Thoracic aorta (tissue), 2 donors: Measurements from ENCODE around the gene ASTN2. TPM values are rescaled to one million over a fixed set of nuclear protein-coding genes. Genes with fewer than 3 reads are reported as not detected.

Experiments
- ATAC-seq: fragments of 150-250 bp; one replicate; pipeline ENCODE4 v1.8.0; 2017; ENCODE audit warnings: low read depth; ENCODE audit not compliant: insufficient number of reproducible peaks, low FRiP score
- DNase-seq: peaks from one replicate; pipeline ENCODE4 v3.0.0-alpha.2; 2020; ENCODE audit warnings: low spot score
- H3K27ac ChIP-seq, 2 donors: fragments of 200-600 bp; sonication (generic); 1 replicate in 1 of 2; 2 replicates in 1 of 2; pipeline ENCODE4 v1.5.1; 2016; ENCODE audit warnings: mild to moderate bottlenecking in 2 of 2, moderate library complexity in 2 of 2
- H3K27me3 ChIP-seq: fragments of 200-600 bp; sonication (generic); replicated peaks from 2 replicates; pipeline ENCODE4 v1.6.0; 2016; ENCODE audit warnings: mild to moderate bottlenecking; ENCODE audit not compliant: insufficient read depth
- H3K36me3 ChIP-seq: fragments of 200-600 bp; sonication (generic); one replicate; pipeline ENCODE4 v1.5.1; 2016
- H3K4me1 ChIP-seq, 2 donors: fragments of 200-600 bp; sonication (generic); 1 replicate in 1 of 2; 2 replicates in 1 of 2; pipeline versions ENCODE4 v1.5.1 to v1.6.0; 2016; ENCODE audit warnings: low read depth in 2 of 2, mild to moderate bottlenecking in 1 of 2; ENCODE audit not compliant: control insufficient read depth in 1 of 2
- H3K4me3 ChIP-seq: fragments of 200-600 bp; sonication (generic); 2 replicates; pipeline ENCODE4 v1.5.1; 2016; ENCODE audit warnings: mild to moderate bottlenecking
- H3K9me3 ChIP-seq: fragments of 200-600 bp; sonication (generic); 2 replicates; pipeline ENCODE4 v1.5.1; 2016
- total RNA-seq, 2 donors: library from RNA; depleted of rRNA; stranded (reverse); fragments of >200 nt; gene quantifications; one replicate each; pipeline versions ENCODE4 v1.1.0 to v1.2.3, GENCODE V29; 2016
- TF ChIP-seq, protein P1 (sequence below): fragments of 200-600 bp; sonication (generic); IDR thresholded peaks from one replicate; pipeline ENCODE4 v1.5.1; 2019; ENCODE audit warnings: antibody characterized with exemption

Gene ASTN2
- total RNA-seq, 2 donors from 2014 or later: 6.8 to 7.1 TPM

DNA sequence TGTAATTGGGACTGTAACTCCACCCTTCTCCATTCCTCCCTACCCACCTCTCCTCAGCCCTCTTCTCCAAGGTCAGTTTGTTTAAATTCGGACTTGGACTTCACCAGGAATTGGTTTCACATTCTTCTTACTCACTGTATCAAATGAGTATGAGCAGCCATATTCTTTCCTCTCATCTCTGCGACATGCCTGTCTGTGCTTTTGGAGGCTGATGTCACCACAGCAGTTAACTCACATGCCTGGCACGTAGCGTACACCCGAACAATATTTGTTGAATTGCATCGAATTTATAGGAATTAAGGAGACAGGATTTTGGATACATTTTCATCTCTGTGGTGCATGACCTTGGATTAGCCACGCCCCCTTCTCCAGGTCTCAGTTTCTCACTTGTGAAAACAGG is 291.1 kb downstream of the ASTN2 start:
- Histone ChIP-seq H3K9me3 (no peaks in the 10 kb centered on the region), H3K4me1 (no peaks in the 10 kb centered on the region), H3K27me3 (no peaks in the 10 kb centered on the region), H3K4me3 (no peak overlapping the region), H3K27ac (no peak overlapping the region), H3K36me3 (no peaks in the 10 kb centered on the region)
- TF ChIP-seq, protein P1, sequence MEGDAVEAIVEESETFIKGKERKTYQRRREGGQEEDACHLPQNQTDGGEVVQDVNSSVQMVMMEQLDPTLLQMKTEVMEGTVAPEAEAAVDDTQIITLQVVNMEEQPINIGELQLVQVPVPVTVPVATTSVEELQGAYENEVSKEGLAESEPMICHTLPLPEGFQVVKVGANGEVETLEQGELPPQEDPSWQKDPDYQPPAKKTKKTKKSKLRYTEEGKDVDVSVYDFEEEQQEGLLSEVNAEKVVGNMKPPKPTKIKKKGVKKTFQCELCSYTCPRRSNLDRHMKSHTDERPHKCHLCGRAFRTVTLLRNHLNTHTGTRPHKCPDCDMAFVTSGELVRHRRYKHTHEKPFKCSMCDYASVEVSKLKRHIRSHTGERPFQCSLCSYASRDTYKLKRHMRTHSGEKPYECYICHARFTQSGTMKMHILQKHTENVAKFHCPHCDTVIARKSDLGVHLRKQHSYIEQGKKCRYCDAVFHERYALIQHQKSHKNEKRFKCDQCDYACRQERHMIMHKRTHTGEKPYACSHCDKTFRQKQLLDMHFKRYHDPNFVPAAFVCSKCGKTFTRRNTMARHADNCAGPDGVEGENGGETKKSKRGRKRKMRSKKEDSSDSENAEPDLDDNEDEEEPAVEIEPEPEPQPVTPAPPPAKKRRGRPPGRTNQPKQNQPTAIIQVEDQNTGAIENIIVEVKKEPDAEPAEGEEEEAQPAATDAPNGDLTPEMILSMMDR: no peak
- ATAC-seq (no peak), DNase-seq (no peak)

DNA sequence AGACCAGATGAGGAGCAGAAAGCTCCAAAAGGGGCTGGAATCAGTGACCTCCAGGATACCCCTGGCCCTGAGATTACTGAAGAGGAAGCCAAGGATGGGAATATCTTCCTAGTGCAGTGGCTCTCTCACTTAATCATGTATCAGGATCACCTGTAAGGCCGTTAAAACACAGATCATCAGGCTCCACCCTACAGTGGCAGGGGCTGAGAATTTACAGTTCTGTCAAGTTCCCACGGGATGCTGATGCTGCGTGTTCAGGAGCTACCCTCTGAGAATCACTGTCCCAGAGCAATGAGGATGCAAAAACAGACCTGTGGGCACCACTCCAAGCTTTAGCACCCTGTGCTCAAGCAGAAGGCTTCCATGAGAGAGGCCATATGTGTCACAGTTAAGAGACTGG is 291.9 kb downstream of the ASTN2 start:
- no peaks in the 10 kb centered on the region for H3K9me3 ChIP-seq
- H3K4me1 ChIP-seq: no peaks in the 10 kb centered on the region
- no peak overlapping the region for H3K4me3 ChIP-seq
- no peak overlapping the region for H3K27ac ChIP-seq
- no peak for ATAC-seq
- H3K27me3 ChIP-seq: no peaks in the 10 kb centered on the region
- DNase-seq: no peak
- TF ChIP-seq, protein P1: no peak
- H3K36me3 ChIP-seq: no peaks in the 10 kb centered on the region

DNA sequence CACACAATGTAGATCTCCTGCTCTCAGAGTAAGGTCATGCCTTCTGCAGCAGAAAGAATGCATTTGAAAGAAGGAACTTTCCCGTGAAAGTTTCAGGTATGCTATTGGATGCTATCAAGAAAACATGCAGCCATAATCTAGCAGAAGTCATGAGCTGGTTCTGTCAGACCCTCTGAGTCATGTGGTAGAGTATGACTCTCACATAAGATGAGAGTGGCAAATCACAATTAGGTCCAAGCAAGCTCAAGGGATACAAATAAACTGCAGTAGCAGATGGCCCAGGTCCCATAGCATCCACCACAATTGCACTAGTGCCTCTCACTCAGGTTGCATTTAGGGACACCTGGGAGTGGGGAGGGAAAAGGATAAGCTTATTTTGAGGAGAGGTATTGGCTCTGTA is 292.8 kb downstream of the ASTN2 start:
- H3K4me1 ChIP-seq: no peaks in the 10 kb centered on the region
- no peak overlapping the region for H3K4me3 ChIP-seq
- no peak for DNase-seq
- no peaks in the 10 kb centered on the region for H3K36me3 ChIP-seq
- TF ChIP-seq, protein P1: no peak
- no peaks in the 10 kb centered on the region for H3K27me3 ChIP-seq
- ATAC-seq: no peak
- H3K27ac ChIP-seq: no peak overlapping the region
- H3K9me3 ChIP-seq: no peaks in the 10 kb centered on the region

DNA sequence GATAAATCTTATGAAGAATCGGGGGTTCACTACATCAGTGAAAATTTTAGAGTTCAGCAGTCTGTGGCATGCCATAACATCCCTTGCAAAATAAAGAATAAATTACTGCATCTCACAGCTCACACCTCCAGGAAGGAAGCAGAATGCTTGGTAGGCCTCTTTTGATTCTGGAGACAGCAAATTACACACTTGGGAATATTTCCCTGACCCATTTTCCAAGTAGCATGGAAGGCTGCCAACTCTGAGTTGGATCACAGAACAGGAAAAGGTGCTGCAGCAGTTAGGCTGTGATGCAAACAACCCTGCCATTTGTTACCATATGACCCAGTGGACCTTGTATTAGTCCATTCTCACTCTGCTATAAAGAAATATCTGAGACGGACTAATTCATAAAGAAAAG is 293.5 kb downstream of the ASTN2 start:
- H3K27ac ChIP-seq: no peak overlapping the region
- DNase-seq (no peak), ATAC-seq (no peak)
- H3K36me3 ChIP-seq: no peaks in the 10 kb centered on the region
- H3K4me1 ChIP-seq: no peaks in the 10 kb centered on the region
- H3K27me3 ChIP-seq: no peaks in the 10 kb centered on the region
- H3K4me3 ChIP-seq: no peak overlapping the region
- H3K9me3 ChIP-seq: no peaks in the 10 kb centered on the region
- TF ChIP-seq, protein P1: no peak

DNA sequence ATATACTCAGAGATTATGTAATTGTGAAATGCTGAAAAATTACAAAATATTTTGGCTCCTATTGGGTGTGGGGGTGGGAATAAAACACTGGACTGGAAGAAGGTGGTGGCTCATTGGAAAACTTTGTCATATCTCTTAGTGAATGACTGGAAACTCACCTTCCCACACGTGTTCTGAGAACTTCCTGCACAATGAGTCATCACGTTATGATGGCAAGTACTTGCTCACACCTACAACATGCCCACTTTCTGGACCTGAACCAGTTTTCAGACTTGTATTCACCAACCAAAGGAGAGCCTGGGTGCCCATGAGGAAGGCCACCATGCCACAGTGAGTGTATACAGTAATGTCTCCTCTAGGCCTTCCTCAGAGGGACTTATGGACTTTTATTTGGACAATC is 294.8 kb downstream of the ASTN2 start:
- no peaks in the 10 kb centered on the region for H3K36me3 ChIP-seq
- no peak overlapping the region for H3K27ac ChIP-seq
- no peaks in the 10 kb centered on the region for H3K9me3 ChIP-seq
- no peak overlapping the region for H3K4me3 ChIP-seq
- H3K4me1 ChIP-seq: no peaks in the 10 kb centered on the region
- DNase-seq: no peak
- TF ChIP-seq, protein P1: no peak
- no peak for ATAC-seq
- H3K27me3 ChIP-seq: no peaks in the 10 kb centered on the region
